Mesenchymal stem cell (in vitro differentiated cells and primary cell): ENCODE results near the gene RERE.

Experiments
- DNase-seq: peaks from one replicate; pipeline ENCODE4 v3.0.0-alpha.2; 2013
- H2AFZ ChIP-seq: one replicate; pipeline ENCODE4 v1.6.1; 2013; ENCODE audit warnings: low read depth, mild to moderate bottlenecking, control low read depth, inconsistent platforms, low read length, moderate library complexity
- H2AK5ac ChIP-seq: 2 replicates; pipeline ENCODE4 v1.6.1; 2013; ENCODE audit warnings: low read length, moderate library complexity, mild to moderate bottlenecking, inconsistent platforms; ENCODE audit not compliant: severe bottlenecking
- H2BK120ac ChIP-seq: one replicate; pipeline ENCODE4 v1.6.1; 2013; ENCODE audit warnings: low read depth, mild to moderate bottlenecking, inconsistent platforms, low read length, moderate library complexity
- H2BK12ac ChIP-seq, 2 experiments: one replicate each; pipeline ENCODE4 v1.6.1; 2013; ENCODE audit warnings: inconsistent platforms in 2 of 2, low read length in 2 of 2, mild to moderate bottlenecking in 2 of 2, moderate library complexity in 2 of 2, control low read depth in 1 of 2
- H2BK15ac ChIP-seq: one replicate; pipeline ENCODE4 v1.6.1; 2013; ENCODE audit warnings: mild to moderate bottlenecking, low read depth, inconsistent platforms; ENCODE audit not compliant: poor library complexity, severe bottlenecking
- H2BK5ac ChIP-seq: 2 replicates; pipeline ENCODE4 v1.6.1; 2013; ENCODE audit warnings: low read depth, mild to moderate bottlenecking, low read length, control low read depth, inconsistent platforms; ENCODE audit not compliant: poor library complexity, severe bottlenecking
- H3K14ac ChIP-seq, 2 experiments: one replicate each; pipeline ENCODE4 v1.6.1; 2013; ENCODE audit warnings: inconsistent platforms in 2 of 2, low read length in 2 of 2, control low read depth in 1 of 2, mild to moderate bottlenecking in 1 of 2, moderate library complexity in 1 of 2
- H3K18ac ChIP-seq, 2 experiments: one replicate each; pipeline ENCODE4 v1.6.1; 2013; ENCODE audit warnings: inconsistent platforms in 2 of 2, low read length in 2 of 2, control low read depth in 1 of 2, low read depth in 1 of 2, mild to moderate bottlenecking in 1 of 2
- H3K23ac ChIP-seq, 2 experiments: one replicate each; pipeline ENCODE4 v1.6.1; 2013; ENCODE audit warnings: inconsistent platforms in 2 of 2, low read length in 2 of 2, mild to moderate bottlenecking in 2 of 2, moderate library complexity in 2 of 2, control low read depth in 1 of 2
- H3K27ac ChIP-seq: 2 replicates; pipeline ENCODE4 v1.5.1; 2013; ENCODE audit warnings: mild to moderate bottlenecking, moderate library complexity, low read length, control low read depth, inconsistent platforms; ENCODE audit not compliant: poor library complexity, severe bottlenecking
- H3K27me3 ChIP-seq, 2 experiments: 2 replicates each; pipeline versions ENCODE4 v1.6.1 to v1.7.0; 2013; ENCODE audit warnings: low read length in 2 of 2, mild to moderate bottlenecking in 2 of 2, moderate library complexity in 2 of 2, control low read depth in 1 of 2, inconsistent platforms in 1 of 2; ENCODE audit not compliant: control insufficient read depth in 1 of 2, insufficient read depth in 1 of 2
- H3K36me3 ChIP-seq, 2 experiments: 2 replicates each; pipeline versions ENCODE4 v1.6.1 to v1.7.0; 2013; ENCODE audit warnings: low read length in 2 of 2, control low read depth in 1 of 2, inconsistent platforms in 1 of 2, low read depth in 1 of 2, mild to moderate bottlenecking in 1 of 2; ENCODE audit not compliant: insufficient read depth in 2 of 2, control insufficient read depth in 1 of 2
- H3K4ac ChIP-seq, 2 experiments: one replicate each; pipeline ENCODE4 v1.6.1; 2013; ENCODE audit warnings: inconsistent platforms in 2 of 2, low read length in 2 of 2, mild to moderate bottlenecking in 2 of 2, moderate library complexity in 2 of 2, control low read depth in 1 of 2, low read depth in 1 of 2
- H3K4me1 ChIP-seq: 2 replicates; pipeline ENCODE4 v1.6.1; 2013; ENCODE audit warnings: low read depth, low read length, control low read depth; ENCODE audit not compliant: control insufficient read depth, insufficient read depth
- H3K4me2 ChIP-seq: 2 replicates; pipeline ENCODE4 v1.6.1; 2013; ENCODE audit warnings: low read length, mild to moderate bottlenecking, inconsistent platforms; ENCODE audit not compliant: poor library complexity, severe bottlenecking
- H3K4me3 ChIP-seq, 2 experiments: 2 replicates each; pipeline versions ENCODE4 v1.5.1 to v1.7.0; 2013; ENCODE audit warnings: low read length in 2 of 2, mild to moderate bottlenecking in 2 of 2, control low read depth in 1 of 2, low read depth in 1 of 2; ENCODE audit not compliant: insufficient read depth in 1 of 2
- H3K79me1 ChIP-seq: replicated peaks from 2 replicates; pipeline ENCODE4 v1.6.1; 2013; ENCODE audit warnings: mild to moderate bottlenecking, control low read depth, low read length, inconsistent platforms; ENCODE audit not compliant: poor library complexity, severe bottlenecking
- H3K9ac ChIP-seq: 2 replicates; pipeline ENCODE4 v1.7.0; 2013; ENCODE audit warnings: mild to moderate bottlenecking, low read length, moderate library complexity
- H3K9me3 ChIP-seq: 2 replicates; pipeline ENCODE4 v1.7.0; 2013; ENCODE audit warnings: mild to moderate bottlenecking, low read length; ENCODE audit not compliant: control insufficient read depth
- H4K8ac ChIP-seq: one replicate; pipeline ENCODE4 v1.6.1; 2013; ENCODE audit warnings: inconsistent platforms, mild to moderate bottlenecking, low read length, moderate library complexity
- H4K91ac ChIP-seq: one replicate; pipeline ENCODE4 v1.6.1; 2013; ENCODE audit warnings: mild to moderate bottlenecking, low read length, inconsistent platforms
- WGBS: methylation state at CpG from one replicate; pipeline ENCODE4 v1.1.7; 2013; ENCODE audit warnings: mixed read lengths; 5-methylcytosine and 5-hydroxymethylcytosine counted together

The RERE gene

DNA sequence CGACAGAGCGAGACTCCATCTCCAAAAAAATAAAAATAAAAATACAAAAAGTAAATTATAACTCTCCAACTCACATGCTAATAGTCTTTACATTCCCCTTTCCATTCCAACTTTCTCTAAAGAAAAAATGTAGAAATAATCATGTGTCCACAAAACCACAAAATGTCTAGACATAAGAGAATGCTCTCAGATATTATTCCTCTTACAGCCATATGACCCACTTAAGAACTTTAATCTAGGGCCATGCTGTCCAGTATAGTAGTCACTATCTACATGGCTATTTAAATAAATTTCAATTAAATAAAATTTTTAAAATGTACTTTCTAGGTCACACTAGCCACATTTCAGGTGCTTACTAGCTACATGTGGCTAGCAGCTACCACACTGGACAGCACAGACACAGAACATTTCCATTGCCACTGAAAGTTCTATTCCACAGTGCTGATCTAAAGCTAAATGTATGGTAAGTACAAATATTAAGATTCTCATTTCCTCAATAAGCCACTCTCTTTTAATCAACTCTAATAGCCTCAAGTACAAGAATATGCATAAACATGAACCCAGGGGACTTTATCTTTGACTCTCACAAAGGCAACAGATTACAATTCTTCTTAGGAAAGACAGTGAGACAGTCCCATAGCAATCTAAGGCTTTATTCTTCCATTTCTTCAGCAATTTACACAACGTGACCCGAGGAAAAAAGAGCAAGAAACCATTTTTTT lies 138.6 kb downstream of the RERE start:
- peak; percentile 58 for DNase-seq
- Histone ChIP-seq H3K36me3 (no peaks in the 10 kb centered on the region), H4K8ac (no peak overlapping the region), H2AFZ (no peak overlapping the region), H3K27me3 (no peaks in the 10 kb centered on the region), H3K4me2 (no peak overlapping the region), H3K79me1 (peaks cover 13% of the 10 kb centered on the region), H4K91ac (no peak overlapping the region), H3K14ac (no peak overlapping the region), H2BK120ac (peak overlapping the region; percentile 19), H2AK5ac (no peak overlapping the region), H2BK5ac (no peak overlapping the region), H3K27ac (no peak overlapping the region), H3K9ac (no peak overlapping the region), H2BK15ac (no peak overlapping the region), H2BK12ac (no peak overlapping the region), H3K4me3 (no peak overlapping the region), H3K9me3 (no peaks in the 10 kb centered on the region), H3K18ac (peak overlapping the region in 1 of 2 experiments; percentile 52), H3K23ac (no peak overlapping the region), H3K4ac (peak overlapping the region in 1 of 2 experiments; percentile 51), H3K4me1 (peaks cover 3% of the 10 kb centered on the region)
- 80% methylated on average over 4 of the region's 4 CpGs for WGBS

DNA sequence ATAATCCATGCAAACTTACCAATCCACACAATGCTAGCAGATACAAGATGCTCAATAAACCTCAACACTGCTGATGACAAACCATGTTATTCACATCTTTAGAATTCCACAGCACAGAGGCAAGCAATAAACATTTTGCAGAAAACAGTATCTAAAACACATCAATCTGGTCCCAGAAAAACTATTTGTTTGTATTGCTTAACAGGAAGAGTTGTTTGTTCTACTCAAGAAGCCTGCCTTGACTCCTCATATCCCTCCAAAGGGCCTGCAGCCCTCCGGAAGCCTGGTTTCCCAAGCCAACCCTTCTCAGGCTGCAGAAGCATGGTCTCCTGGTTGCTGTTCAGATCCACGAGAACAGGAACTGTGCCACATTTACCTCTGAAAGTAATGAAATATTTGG lies 139.7 kb downstream of the RERE start:
- H2AFZ ChIP-seq = no peak overlapping the region
- H3K14ac ChIP-seq = no peak overlapping the region
- H2BK12ac ChIP-seq = no peak overlapping the region
- H3K27me3 ChIP-seq = no peaks in the 10 kb centered on the region
- H3K4ac ChIP-seq = no peak overlapping the region
- H4K8ac ChIP-seq = no peak overlapping the region
- no peaks in the 10 kb centered on the region for H3K9me3 ChIP-seq
- H3K23ac ChIP-seq = no peak overlapping the region
- H3K4me2 ChIP-seq = no peak overlapping the region
- peak; percentile 87 for DNase-seq
- no peak overlapping the region for H2AK5ac ChIP-seq
- no peak overlapping the region for H2BK15ac ChIP-seq
- WGBS = 8% methylated on average over 1 of the region's 2 CpGs
- peaks cover 10% of the 10 kb centered on the region for H3K79me1 ChIP-seq
- no peak overlapping the region for H3K4me3 ChIP-seq
- H4K91ac ChIP-seq = no peak overlapping the region
- H3K4me1 ChIP-seq = peaks cover 6% of the 10 kb centered on the region
- no peak overlapping the region for H3K9ac ChIP-seq
- H3K18ac ChIP-seq = no peak overlapping the region
- no peak overlapping the region for H3K27ac ChIP-seq
- H2BK5ac ChIP-seq = no peak overlapping the region
- H2BK120ac ChIP-seq = no peak overlapping the region
- no peaks in the 10 kb centered on the region for H3K36me3 ChIP-seq

DNA sequence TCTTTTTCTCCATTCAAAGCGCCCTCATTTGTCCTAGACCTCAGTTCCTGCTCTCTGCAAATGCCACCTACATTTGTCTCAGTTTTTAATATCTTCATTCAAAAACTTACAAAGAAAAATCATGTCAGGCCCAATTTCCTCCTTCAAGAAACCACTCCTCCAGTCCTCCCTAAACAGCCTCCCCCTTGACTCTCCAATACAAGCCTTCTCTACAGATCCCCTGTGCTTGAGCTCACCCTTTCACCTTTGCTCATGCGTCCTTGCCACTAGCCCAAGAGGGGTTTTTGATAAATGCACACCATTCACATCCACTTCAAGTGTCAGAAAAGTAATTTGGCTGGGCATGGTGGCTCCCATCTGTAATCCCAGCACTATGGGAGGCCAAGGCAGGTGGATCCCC lies 140.6 kb downstream of the RERE start:
- Histone ChIP-seq H2AK5ac (peak overlapping the region; percentile 16), H3K27me3 (no peaks in the 10 kb centered on the region), H3K27ac (no peak overlapping the region), H4K8ac (no peak overlapping the region), H3K4ac (peak overlapping the region in 1 of 2 experiments; percentile 51), H4K91ac (no peak overlapping the region), H3K18ac (peak overlapping the region in 1 of 2 experiments; percentile 84), H3K4me3 (no peak overlapping the region), H2BK15ac (no peak overlapping the region), H3K9me3 (no peaks in the 10 kb centered on the region), H3K36me3 (no peaks in the 10 kb centered on the region), H3K9ac (no peak overlapping the region), H2BK120ac (no peak overlapping the region), H3K4me1 (peaks cover 7% of the 10 kb centered on the region), H2BK5ac (no peak overlapping the region), H3K79me1 (peaks cover 10% of the 10 kb centered on the region), H3K23ac (no peak overlapping the region), H2BK12ac (peak overlapping the region; percentile 14 to 78), H3K4me2 (no peak overlapping the region), H2AFZ (no peak overlapping the region), H3K14ac (peak overlapping the region in 1 of 2 experiments; percentile 60)
- no peak for DNase-seq
- 82% methylated on average over 2 of the region's 2 CpGs for WGBS

DNA sequence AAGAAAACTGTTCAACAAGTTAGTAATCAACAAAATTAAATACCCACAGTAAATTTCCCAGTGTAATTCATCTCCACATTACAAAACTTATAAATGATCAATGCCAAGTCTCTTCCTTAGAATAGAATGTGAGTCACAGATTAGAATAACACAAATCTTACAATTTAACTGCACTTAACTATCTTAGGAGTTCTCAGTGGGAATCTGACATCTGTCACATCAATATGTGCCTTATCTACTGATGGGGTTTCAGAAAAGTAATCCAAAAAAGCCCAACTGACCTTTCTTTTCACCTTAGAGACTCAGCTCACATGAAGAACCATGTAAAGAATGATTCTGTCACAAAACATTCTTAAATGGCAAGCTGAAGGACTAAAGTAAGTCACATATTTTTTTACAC lies 141.4 kb downstream of the RERE start:
- Histone ChIP-seq H2AK5ac (no peak overlapping the region), H3K18ac (no peak overlapping the region), H3K27ac (no peak overlapping the region), H2BK12ac (no peak overlapping the region), H2BK120ac (no peak overlapping the region), H3K9ac (no peak overlapping the region), H3K79me1 (peaks cover 10% of the 10 kb centered on the region), H3K4me1 (peaks cover 7% of the 10 kb centered on the region), H3K4me3 (no peak overlapping the region), H3K27me3 (no peaks in the 10 kb centered on the region), H3K4me2 (no peak overlapping the region), H3K14ac (no peak overlapping the region), H3K9me3 (no peaks in the 10 kb centered on the region), H2BK15ac (no peak overlapping the region), H3K36me3 (no peaks in the 10 kb centered on the region), H3K4ac (no peak overlapping the region), H2BK5ac (no peak overlapping the region), H4K91ac (no peak overlapping the region), H2AFZ (no peak overlapping the region), H3K23ac (no peak overlapping the region), H4K8ac (no peak overlapping the region)
- no peak for DNase-seq
